Activated CD4-positive, alpha-beta T cell treated with anti-CD3 and anti-CD28 coated beads, Interleukin-2, amount 50 U/mL, for 1 hour (primary cell): ENCODE measurements around the gene POLD3.

ENCODE experiments used
- DNase-seq: peaks from one replicate; pipeline ENCODE4 v3.0.0-alpha.2; 2020

POLD3 gene, protein sequence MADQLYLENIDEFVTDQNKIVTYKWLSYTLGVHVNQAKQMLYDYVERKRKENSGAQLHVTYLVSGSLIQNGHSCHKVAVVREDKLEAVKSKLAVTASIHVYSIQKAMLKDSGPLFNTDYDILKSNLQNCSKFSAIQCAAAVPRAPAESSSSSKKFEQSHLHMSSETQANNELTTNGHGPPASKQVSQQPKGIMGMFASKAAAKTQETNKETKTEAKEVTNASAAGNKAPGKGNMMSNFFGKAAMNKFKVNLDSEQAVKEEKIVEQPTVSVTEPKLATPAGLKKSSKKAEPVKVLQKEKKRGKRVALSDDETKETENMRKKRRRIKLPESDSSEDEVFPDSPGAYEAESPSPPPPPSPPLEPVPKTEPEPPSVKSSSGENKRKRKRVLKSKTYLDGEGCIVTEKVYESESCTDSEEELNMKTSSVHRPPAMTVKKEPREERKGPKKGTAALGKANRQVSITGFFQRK

DNA sequence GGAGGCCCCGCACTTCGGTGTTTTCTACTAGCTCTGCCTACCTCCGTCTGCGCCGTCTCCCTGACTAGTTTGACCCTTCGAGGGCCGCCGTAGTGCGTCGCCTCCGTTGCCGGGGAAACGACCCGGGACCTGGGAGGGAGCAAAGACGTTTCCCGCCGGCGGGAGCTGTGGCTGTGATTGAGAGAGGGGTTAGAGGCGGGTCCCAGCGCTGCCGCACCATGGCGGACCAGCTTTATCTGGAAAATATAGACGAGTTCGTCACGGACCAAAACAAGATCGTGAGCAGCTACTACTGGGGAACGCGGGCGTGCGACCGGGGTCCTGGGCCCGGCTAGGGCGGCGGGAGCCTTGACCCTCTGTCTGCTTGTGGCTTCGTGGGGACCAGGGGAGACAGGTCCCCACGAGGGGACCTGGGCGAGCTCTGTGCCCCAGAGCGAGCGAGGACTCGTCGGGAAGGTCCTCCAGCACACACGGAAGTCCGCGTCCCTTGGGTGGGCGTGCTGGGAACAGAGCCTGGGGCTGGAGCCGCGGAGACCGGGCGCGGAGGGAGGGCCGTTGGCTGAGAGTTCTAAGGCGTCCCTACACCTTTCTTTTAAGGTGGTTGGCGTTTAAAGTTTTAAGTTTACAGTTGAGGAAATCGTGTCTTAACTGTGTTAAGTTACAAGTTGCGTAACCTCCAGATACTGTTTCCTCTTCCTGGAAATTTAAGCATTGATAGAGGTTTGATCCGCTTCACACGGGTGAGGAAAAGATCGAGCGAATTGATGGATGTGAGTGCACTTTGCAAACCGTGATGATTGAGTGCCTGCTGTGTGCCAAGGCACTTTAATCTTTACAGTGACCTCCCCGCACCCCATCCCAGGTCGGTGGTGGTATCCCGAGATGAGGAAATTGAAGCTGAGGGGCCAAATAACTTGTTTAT, at the start of gene POLD3:
TSS of gene POLD3 (plus strand) at position 142 of the 922 bp plus-strand sequence. CDS start at position 219, 77 bp downstream.
- peak; percentile 95 for DNase-seq

DNA sequence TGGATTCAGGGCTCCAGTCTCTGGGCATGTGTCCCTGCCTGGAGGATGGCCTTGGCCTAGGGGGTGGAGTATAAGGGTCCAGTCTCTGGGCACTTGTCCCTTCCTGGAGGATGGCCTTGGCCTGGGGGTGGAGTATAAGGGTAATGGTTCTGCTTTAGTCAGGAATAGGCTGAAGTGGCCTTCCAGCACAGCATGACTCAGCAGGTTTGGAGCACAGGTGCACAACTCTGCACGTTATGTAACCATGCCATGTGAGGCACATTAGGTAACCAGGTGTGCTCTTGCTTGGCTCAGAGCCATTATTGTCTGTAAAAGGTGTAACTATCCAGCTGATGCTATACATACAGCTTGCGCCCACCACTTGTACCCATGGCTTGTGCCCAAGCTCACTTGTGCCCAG, 48.4 kb upstream of the POLD3 start:
- DNase-seq, result no peak

DNA sequence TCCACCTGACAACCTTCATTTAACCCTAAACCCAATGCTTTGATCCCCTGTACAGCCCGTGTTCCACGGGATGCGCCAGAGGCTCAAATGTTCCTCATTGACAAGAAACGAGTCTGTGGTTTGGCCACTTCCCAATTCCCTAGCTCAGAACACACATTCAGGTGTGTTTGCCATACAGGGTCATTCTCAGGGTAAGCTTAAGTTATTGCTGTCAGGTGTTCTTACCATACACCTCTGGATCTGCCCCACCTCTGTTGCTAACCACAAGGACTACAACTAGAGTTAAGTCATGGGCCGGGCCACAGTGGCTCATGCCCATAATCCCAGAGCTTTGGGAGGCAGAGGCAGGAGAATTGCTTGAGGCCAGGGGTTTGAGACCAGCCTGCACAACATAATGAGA, 45.6 kb upstream of the POLD3 start:
- no peak for DNase-seq

DNA sequence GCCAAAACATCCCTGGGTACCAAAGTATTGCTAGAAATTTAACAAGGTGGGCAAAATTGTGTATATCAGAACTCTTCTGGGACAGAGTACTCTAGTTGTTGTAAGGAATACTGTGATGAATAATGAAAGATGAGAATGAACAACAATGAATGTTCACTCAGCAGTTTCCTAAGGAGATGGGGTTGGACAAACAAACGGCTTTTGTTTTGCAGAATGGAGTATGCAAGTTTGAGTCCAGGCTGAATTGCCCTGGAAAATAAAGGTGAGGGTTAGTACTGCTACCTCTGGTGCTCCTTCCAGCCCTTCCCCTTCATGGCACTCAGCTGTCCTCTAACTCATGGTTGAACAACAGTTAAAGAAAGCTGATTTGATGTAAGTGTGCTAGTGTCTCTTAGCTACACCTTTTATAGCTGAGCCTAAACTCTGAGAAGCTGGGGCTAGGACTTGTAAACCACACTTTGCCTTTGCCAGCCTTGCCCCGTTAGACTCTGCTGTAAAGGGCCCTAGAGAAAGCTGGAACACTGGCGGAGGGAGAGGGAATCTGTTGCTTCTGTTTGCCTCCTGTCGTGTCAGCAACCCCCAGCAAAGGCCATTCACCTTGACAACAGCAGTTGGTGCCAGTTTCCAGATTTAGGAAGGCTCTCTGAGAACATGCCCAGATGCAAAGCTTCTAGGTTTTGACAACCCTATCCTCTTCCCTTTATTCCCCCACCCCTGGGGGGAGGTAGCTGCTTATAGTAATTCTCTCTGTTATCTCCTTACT, 41.2 kb upstream of the POLD3 start:
- no peak for DNase-seq

DNA sequence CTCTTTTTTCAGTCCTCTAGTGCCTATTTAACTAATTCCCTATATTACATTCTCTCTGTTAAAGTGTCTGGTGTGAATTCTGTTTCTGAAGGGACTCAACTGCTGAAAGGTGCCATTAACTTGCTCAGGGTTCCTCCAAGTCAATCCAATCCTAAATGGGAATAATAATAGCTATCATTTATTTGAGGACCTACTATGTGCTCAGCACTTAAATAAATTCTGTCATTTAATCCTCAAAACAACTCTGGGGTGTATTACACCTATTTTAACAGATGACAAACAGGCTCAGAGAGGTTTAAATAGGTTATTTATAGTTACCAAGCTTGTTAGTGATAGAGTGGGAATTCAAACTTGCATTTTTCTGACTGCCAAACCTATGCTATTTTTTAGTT, 40.6 kb upstream of the POLD3 start:
- DNase-seq, result no peak

DNA sequence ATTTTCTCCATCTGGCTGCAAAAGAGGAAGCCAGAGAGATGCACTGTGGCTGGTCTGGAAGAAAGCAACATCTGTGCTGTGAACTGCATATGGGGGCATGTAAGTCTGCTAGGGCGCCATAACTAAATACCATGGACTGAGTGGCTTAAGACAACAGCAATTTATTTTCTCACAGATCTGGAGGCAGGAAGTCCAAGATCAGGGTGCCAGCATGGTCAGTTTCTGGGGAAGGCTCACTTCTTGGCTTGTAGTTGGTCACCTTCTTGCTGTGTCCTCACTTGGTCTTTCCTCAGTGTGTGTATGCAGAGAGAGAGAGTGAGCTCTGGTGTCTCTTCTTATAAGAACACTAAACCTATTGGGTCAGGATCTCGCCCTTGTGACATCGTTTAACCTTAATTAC, 34.9 kb upstream of the POLD3 start:
- DNase-seq, result no peak

DNA sequence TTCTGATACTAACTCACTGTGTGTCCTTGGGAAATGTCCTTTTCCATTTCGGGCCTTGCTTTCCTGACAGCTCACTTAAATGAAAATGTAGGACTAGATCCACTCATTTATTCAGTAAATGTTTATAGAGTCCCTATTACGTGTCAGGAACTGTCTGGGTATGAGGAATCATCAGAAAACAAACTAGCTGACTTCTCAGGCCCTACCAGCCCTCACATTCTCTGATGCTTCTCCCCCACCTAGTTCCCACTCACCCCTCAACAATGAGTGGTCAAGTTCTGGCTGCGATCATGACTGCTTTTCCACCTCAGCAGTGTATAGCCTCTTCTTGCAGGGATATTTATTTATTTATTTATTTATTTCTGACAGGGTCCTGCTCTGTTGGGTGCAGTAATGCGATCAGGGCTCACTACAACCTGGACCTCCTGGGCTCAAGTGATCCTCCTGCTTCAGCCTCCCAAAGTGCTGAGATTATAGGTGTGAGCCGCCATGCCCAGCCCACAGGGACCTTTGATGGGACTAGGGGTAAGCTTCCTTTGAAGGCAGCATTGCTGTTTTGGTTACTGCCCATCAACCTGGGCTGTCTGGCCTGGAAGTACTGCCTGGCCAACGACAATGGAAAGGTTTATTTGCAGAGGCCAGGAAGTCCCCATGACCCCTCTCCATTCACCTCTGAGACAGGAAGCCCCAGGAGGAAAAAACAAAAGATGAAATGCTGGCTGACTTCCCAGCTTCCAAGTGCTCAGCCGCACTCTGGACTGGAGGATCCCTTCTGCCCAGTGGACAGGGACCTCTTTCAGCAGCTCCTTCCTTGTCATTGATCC, 33.1 kb upstream of the POLD3 start:
- DNase-seq, result no peak

DNA sequence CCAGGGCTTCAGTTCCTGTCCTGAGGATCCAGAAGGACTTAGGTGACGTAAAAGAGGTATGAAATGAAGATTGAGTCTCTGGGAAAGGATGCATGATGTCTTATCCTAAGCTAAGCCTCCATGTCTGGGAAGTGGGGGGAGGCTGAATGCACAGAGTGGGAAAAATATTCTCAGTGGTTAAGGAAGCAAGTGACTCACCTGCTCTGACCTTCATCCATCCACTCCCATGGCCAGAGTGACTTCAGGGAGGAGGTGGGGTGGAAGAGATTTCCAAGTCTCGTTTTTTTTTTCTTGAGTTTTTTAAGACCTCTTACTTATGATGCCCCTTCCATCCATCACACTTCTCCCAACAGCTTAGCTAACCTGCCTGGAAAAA, 32.5 kb upstream of the POLD3 start:
- no peak for DNase-seq

DNA sequence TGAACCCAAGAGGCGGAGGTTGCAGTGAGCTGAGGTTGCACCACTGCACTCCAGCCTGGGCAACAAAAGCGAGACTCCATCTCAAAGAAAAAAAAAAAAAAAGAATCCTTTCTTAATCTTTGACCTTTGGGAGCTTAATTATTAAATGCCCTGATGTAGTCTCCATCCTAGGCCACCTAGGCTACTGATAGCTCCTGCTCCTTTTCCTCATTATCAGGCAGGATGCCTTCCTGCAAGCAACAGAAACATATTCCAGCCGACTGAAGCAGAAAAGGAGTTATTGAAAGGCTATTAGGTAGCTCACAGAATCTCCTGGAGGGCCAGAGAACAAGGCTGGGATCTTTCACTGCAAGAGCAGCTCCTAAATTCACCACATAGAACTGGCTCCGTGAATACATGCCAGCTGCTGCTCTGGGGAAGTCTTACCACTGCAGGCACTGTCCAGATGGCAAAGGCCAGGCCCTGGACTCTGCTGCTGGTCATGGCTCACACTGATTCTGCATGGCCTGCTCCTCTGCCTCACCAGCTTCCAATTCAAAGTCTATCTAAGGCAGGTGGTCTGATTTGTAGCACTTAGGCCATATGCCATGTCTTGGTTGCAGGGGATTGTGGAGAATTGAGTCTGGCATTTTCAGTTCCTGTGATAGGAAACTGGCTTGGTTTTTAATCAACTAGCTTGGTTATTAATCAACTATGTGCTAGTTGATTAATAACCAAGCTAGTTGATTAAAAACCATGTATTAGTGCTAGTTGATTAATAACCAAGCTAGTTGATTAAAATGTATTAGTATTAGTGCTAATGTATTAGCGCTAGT, 26.0 kb upstream of the POLD3 start:
- DNase-seq, result no peak

DNA sequence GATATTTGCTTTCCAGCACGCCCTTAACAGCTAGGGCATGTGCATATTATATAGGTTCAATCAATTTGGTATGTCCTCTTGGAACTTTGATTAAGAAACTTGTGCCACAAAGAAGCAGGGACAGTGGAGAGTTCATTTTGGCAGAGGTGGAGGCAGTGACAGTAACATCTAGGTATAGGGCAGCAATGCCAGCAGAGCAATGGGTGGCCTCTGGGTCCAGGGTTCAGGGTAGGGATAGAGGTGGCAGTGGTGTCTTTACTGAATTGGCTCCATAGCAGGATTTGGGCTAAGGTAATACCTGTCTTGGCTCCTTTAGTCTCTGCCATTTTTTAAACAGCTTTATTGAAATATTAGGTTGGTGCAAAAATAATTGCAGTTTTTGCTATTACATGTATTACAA, 24.4 kb upstream of the POLD3 start:
- DNase-seq, result no peak

DNA sequence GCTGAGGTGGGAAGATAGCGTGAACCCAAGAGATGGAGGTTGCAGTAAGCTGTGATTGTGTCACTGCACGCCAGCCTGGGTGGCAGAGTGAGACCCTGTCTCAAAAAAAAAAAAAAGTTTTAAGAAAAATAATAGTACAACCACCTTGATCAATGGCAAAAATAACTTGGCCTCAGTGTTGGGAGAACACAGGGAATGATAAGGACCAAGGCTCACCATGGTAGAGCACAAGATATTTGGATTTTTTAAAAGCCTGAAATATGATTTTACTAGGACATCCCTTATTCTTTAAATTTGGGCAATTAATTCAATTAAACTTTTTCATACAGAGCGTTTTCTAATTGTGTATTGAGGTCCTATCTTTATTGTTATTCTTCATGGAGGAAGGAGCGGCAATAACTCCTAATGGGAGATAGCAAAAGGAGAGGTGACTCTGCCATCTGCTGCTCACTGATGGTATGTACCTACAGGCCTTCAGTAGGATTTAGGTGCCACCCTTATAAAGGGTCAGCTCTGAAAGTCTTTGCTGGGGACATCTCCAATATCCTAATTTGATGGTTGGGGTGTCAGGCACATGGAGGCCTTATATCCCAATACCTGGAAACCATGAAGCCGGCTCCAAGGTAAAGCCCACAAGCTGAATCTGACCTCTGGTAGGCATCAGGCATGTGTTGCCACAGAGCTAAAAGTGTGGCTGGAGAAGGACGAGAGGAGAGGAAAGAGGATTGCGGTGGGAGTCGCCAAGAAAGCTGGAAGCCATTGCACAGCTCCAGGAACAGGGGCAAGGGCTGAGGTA, 21.9 kb upstream of the POLD3 start:
- no peak for DNase-seq

DNA sequence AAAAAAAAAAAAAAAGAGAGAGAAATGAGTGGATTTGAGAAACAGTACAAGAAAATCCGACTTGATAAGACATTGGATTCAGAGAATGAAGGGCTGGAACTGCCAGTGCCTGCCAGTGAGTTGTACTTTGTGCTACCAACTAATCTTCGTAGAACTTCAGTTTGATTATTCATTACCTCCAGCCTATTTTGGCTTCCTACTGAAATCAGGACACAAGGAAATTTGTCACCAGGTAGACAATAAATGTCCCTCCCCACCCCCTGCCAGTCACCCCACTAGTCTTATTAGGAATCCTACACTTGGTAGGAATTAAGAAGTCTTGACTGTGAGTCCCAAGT, 21.4 kb upstream of the POLD3 start:
- DNase-seq, result no peak

DNA sequence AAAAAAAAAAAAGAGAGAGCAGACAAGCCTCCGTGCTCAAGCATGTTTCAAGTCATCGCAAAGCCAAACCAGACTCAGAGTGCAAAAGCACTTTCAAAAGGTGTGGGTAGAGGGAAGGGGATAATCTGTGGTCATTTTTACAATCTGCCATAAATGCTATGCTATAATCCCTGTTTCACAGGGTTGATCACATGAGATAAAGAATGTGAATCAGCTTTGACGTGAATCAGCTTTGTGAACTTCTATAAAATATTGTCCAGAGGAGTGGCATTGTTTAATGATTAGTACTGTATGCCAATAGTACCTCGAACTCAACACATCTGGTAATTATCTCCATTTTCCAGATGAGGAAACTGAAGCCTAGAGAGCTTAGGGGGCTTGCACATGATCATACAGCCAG, 20.0 kb upstream of the POLD3 start:
- DNase-seq, result no peak

DNA sequence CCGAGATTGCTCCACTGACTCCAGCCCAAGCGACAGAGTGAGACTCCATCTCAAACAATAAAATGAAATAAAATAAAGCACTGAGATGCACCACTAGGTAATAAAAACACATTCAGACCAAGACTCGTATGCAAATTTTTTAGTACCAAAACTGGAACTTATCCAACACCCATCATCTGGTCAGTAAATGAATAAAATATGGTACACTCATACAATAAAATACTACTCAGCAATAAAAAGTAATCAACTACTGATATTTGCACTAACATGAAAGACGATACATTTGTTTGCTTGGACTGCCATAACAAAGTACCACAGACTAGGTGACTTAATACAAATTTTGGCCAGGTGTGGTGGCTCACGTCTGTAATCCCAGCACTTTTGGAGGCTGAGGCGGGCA, 17.8 kb upstream of the POLD3 start:
- no peak for DNase-seq

DNA sequence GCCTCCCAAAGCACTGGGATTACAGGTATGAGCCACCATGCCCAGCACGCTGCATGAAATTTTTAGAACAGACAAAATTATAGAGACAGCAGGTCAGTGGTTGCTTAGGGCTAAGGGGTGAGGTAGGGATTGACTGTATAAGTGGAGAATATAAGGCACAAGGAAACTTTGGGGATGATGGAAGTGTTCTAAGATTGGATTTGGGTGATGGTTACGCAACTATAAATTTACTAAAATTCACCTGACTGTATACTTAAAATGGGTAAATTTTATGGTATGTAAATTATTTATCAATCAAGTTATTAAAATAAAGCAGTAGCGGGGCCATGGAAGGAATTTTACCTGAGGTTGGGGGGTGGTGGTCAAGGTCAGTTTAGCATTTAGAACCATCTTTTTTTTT, 16.4 kb upstream of the POLD3 start:
- DNase-seq, result no peak

DNA sequence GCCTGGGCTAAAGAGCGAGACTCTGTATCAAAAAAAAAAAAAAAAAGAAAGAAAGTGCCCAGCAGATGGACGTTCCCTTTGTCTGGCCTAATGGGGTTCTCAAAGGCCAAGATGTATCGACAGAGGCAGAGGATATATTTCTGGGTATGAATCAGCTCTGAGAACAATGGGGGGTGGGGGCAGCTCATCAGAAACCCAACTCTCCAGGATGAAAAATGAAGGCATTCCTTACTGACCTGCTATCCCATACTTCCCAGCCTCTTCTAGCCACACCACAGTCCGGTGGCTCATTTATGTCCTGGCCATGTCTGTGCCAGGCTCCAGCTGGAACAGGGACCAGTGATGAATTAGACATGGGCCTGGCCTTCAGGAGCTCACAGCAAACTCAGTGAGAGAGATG, 15.2 kb upstream of the POLD3 start:
- no peak for DNase-seq

DNA sequence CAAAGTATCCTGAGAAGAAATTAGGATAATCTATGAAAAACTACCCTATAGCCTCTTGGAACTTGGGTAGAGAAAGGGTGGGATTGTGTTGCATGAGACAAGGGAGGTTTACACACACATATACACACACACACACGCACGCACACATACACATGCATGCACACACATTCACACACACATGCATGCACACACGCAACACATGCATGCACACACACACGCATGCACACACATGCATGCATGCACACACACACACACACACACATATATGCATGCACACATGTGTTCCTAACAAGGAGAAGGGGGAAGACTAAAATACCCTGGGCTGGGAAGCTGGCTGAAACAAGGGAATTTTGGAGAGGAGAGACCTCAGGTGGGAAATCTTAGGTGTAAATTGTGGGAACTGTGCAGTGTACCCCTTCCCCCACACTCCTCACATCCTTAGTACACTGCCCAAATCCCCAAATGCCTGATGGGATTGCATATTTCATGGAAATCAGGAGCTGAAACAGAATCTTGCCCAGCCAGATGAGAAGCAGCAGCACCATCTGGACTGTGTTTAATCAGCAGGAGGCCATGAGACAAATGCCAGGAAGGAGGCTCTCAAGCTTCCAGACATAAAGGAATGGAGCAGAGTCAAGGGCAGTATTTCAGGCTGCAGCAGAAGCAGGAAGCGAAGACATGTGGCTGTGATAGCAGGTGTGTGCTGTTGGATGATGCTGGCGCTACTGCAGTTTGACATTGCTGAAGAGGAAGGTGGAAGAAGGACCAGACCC, 14.6 kb upstream of the POLD3 start:
- no peak for DNase-seq

DNA sequence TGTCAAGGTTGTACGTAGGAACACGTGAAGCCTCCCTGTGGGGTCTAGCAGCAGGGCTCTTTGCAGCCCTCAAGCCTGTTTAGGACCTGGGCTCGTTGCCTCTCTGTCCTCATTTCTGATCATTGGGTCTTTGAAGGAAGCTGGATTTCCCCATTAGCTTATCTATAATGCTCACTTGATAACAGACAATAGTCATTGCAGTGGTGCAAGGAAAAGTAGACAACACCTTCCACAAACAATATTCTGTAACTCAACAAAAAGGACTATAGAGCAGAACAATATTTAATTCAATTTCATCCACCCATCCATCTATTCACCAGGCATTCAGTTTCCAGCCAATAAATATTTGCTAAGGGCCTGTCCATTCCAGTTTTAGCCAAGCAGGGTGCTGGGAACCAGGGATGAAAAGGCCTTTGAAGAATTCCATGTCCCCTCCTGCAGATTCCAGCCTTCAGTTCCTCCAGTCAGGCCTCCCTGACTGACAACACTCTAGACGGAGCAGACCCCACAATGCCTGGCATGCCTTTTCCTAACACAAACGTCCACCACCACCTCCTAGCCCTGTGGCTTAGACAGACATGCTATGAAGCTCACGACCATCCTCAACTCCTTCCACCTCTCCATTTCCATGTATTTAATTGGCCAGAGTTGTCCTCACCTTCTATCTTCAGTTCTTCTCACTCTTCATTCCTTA, 12.7 kb upstream of the POLD3 start:
- DNase-seq, result no peak

DNA sequence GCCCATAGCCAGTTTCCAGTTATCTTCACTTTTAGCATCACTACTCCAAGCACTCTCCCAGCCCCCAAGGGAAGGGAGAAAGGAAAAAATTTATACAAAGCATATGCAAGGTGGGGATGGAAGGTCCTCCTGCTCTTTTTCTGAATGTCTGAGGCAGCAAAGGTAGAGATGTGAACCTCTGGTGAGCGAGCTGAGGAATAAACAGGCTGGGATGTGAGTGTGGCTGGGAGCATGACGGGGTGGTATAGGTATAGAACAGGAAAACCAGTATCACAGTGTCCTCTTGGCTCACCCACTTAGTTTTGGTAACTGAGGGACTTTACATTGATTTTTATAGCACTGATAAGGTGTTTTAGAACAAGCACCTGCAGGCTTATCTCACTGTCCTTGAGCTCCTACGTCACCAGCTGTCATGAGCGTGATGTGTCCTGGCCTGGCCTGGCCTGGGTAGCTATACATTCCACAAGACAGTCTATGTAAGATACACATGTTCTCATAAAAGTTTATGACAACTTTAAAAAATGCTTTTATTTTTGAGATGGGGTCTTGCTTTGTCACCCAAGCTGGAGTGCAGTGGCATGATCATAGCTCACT, 10.3 kb upstream of the POLD3 start:
- DNase-seq, result no peak
